GM12878 (cell line): ENCODE results near the gene CDHR5. TPM values are rescaled to one million over a fixed set of nuclear protein-coding genes. Genes with fewer than 3 reads are reported as not detected.

ENCODE experiments used
- BACH1 ChIP-seq: fragments of 450-650 bp; IDR thresholded peaks from 2 replicates; pipeline ENCODE4 v1.6.1; 2017; ENCODE audit warnings: mild to moderate bottlenecking, borderline replicate concordance
- CHD4 ChIP-seq: fragments of 200-600 bp; sonication (generic); IDR thresholded peaks from 2 replicates; pipeline ENCODE4 v1.6.1; 2016; ENCODE audit warnings: mild to moderate bottlenecking
- CREB1 ChIP-seq: IDR thresholded peaks from 2 replicates; pipeline ENCODE4 v1.6.1; 2012; ENCODE audit warnings: low read depth, mild to moderate bottlenecking, inconsistent platforms
- ESRRA ChIP-seq: IDR thresholded peaks from 2 replicates; pipeline ENCODE4 v1.6.1; 2012; ENCODE audit warnings: mild to moderate bottlenecking, low read length, improper control_type of control experiment
- EZH2 ChIP-seq: IDR thresholded peaks from 2 replicates; pipeline ENCODE4 v1.6.1; 2012; ENCODE audit warnings: low read depth, mild to moderate bottlenecking, control low read depth, inconsistent platforms, low read length, borderline replicate concordance; ENCODE audit not compliant: control insufficient read depth
- IRF4 ChIP-seq: IDR thresholded peaks from 2 replicates; pipeline ENCODE4 v1.6.1; 2011; ENCODE audit warnings: low read depth, low read length
- KAT2A ChIP-seq: conservative IDR thresholded peaks from 2 replicates; pipeline ENCODE4 v1.6.1; 2011; ENCODE audit warnings: low read depth, low read length; ENCODE audit not compliant: control insufficient read depth
- KLF5 ChIP-seq: fragments of 450-650 bp; IDR thresholded peaks from 2 replicates; pipeline ENCODE4 v1.6.1; 2014; ENCODE audit warnings: mild to moderate bottlenecking; ENCODE audit not compliant: partially characterized antibody
- NR2C1 ChIP-seq: fragments of 450-650 bp; IDR thresholded peaks from 2 replicates; pipeline ENCODE4 v1.6.1; 2017; ENCODE audit warnings: antibody characterized with exemption, mild to moderate bottlenecking, moderate library complexity
- NR2C2 ChIP-seq: IDR thresholded peaks from 2 replicates; pipeline ENCODE4 v1.6.1; 2011; ENCODE audit warnings: borderline replicate concordance, low read depth; ENCODE audit not compliant: control insufficient read depth, insufficient read length
- NR2F1 ChIP-seq: fragments of 450-650 bp; conservative IDR thresholded peaks from 2 replicates; pipeline ENCODE4 v1.6.1; 2017; ENCODE audit warnings: mild to moderate bottlenecking
- PML ChIP-seq: IDR thresholded peaks from 2 replicates; pipeline ENCODE4 v1.6.1; 2012; ENCODE audit warnings: low read length, inconsistent platforms
- POLR2A ChIP-seq: IDR thresholded peaks from 2 replicates; pipeline ENCODE4 v1.6.1; 2011; ENCODE audit warnings: low read depth, mild to moderate bottlenecking, low read length
- POLR2AphosphoS5 ChIP-seq: IDR thresholded peaks from 2 replicates; pipeline ENCODE4 v1.6.1; 2011; ENCODE audit warnings: mild to moderate bottlenecking, low read length, inconsistent platforms
- RELA ChIP-seq: fragments of 450-650 bp; IDR thresholded peaks from 2 replicates; pipeline ENCODE4 v1.8.0; 2014; ENCODE audit warnings: borderline replicate concordance; ENCODE audit not compliant: partially characterized antibody
- RUNX3 ChIP-seq: IDR thresholded peaks from 2 replicates; pipeline ENCODE4 v1.6.1; 2012; ENCODE audit warnings: low read length, inconsistent platforms
- SMAD5 ChIP-seq: IDR thresholded peaks from 2 replicates; pipeline ENCODE4 v1.6.1; 2016; ENCODE audit warnings: antibody characterized with exemption, low read depth
- TAF1 ChIP-seq: IDR thresholded peaks from 2 replicates; pipeline ENCODE4 v1.6.1; 2011; ENCODE audit warnings: mild to moderate bottlenecking, low read depth, low read length, borderline replicate concordance
- ZNF207 ChIP-seq: fragments of 450-650 bp; IDR thresholded peaks from 2 replicates; pipeline ENCODE4 v1.6.1; 2014; ENCODE audit warnings: antibody characterized with exemption, mild to moderate bottlenecking, borderline replicate concordance
- ZNF384 ChIP-seq: IDR thresholded peaks from 2 replicates; pipeline ENCODE4 v1.6.1; 2012; ENCODE audit warnings: low read depth, mild to moderate bottlenecking, low read length, improper control_type of control experiment, borderline replicate concordance
- ZNF622 ChIP-seq: fragments of 450-650 bp; IDR thresholded peaks from 2 replicates; pipeline ENCODE4 v1.6.1; 2017; ENCODE audit warnings: mild to moderate bottlenecking, inconsistent platforms
- ZSCAN29 ChIP-seq: fragments of 450-650 bp; IDR thresholded peaks from 2 replicates; pipeline ENCODE4 v1.6.1; 2017; ENCODE audit warnings: mild to moderate bottlenecking, moderate library complexity
- polyA plus RNA-seq, 11 experiments: library from polyadenylated mRNA; depleted of rRNA in 4 of 11; unstranded in 6 of 11; stranded (reverse) in 5 of 11; fragments of >200 nt; fragmentation: Nextera tagmentation in 4 of 11; fragmentation: Illumina TruSeq in 1 of 11; extraction: Ambion mirVana in 4 of 11; extraction: Trizol in 1 of 11; gene quantifications; 1 replicate in 1 of 11; 2 replicates in 10 of 11; pipeline versions ENCODE4 v1.2.1 to v1.2.3, GENCODE V29; 2011 to 2016; ENCODE audit warnings: inconsistent platforms in 2 of 11, missing spikeins in 2 of 11, low read depth in 1 of 11
- total RNA-seq, 4 experiments: library from RNA; depleted of rRNA in 3 of 4; stranded (reverse); fragments of >200 nt in 3 of 4; fragmentation: Illumina TruSeq in 1 of 4; extraction: Trizol in 1 of 4; gene quantifications; 2 replicates each; pipeline versions ENCODE4 v1.2.1 to v1.2.3, GENCODE V29; 2013 to 2021
- TF ChIP-seq, protein P1 (sequence below): IDR thresholded peaks from 2 replicates; pipeline ENCODE4 v1.6.1; 2011; ENCODE audit warnings: low read depth, low read length, improper control_type of control experiment, borderline replicate concordance
- TF ChIP-seq, protein P2 (sequence below): IDR thresholded peaks from 2 replicates; pipeline ENCODE4 v1.6.1; 2011; ENCODE audit warnings: low read depth, mild to moderate bottlenecking, low read length, moderate library complexity, borderline replicate concordance; ENCODE audit errors: extremely low read depth
- TF ChIP-seq, protein P3 (sequence below): fragments of 450-650 bp; formaldehyde crosslinking; IDR thresholded peaks from 2 replicates; pipeline ENCODE4 v1.5.0; 2022; ENCODE audit warnings: mild to moderate bottlenecking, missing genetic modification characterization
- TF ChIP-seq, protein P4 (sequence below): fragments of 450-650 bp; conservative IDR thresholded peaks from 2 replicates; pipeline ENCODE4 v1.6.1; 2017; ENCODE audit warnings: mild to moderate bottlenecking, moderate library complexity

CDHR5 gene
- total and polyA plus RNA-seq, 10 of the 15 experiments (the other 5 are each of a cell fraction or from before 2014, with no cell fraction given): 0.06 TPM; not detected in 9

DNA sequence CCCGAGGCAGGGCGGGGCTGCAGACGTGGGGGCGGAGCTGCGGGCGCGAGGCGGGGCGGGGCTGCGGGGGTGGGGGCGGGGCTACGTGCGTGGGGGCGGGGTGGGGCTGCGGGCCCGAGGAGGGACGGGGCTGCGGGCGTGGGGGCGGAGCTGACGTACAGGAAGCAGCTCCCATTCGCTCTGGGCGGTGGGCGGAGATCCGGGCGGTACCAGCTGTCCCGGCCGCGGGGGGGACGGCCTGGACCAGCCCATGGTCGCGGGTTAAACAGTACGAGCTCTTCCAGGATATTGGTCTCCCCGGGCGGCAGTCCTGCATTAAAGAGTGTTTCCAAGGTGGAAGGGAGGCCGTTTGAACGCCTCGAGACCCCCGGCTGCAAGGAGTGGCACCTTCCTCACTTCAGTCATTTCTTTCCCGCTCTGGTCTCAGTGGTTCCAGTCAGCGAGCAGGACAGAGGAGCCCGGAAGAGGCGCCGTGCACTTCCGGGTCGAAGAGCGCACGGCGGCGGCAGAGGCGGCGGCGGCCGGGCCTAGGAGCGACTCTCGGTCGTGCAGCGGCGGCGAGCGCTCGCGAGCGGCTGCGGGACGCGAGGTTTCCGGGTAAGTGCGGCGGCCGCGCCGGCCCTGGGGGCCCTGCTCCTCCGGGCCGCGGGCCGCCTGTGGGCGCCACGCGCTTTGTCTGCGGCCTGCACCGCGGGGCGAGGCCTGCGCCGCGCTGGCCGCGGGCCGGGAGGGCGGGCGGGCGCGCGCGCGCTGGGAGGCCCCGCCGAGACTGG, 48.6 kb downstream of the CDHR5 start, which contains the start of gene PHRF1 (continued):
- TF ChIP-seq, protein P1, sequence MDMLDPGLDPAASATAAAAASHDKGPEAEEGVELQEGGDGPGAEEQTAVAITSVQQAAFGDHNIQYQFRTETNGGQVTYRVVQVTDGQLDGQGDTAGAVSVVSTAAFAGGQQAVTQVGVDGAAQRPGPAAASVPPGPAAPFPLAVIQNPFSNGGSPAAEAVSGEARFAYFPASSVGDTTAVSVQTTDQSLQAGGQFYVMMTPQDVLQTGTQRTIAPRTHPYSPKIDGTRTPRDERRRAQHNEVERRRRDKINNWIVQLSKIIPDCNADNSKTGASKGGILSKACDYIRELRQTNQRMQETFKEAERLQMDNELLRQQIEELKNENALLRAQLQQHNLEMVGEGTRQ: no peak
- no peak for TF ChIP-seq KAT2A
- peak; percentile 89 for TF ChIP-seq POLR2A
- TF ChIP-seq CHD4: no peak
- TF ChIP-seq NR2F1: peak; percentile 52
- TF ChIP-seq KLF5: peak; percentile 99
- peak; percentile 60 for TF ChIP-seq CREB1
- peak; percentile 51 for TF ChIP-seq NR2C2
- TF ChIP-seq ZSCAN29: peak; percentile 44; the same call in 1 of the 2 replicates
- no peak for TF ChIP-seq IRF4
- peak; percentile 93 for TF ChIP-seq POLR2AphosphoS5
- TF ChIP-seq, protein P2, sequence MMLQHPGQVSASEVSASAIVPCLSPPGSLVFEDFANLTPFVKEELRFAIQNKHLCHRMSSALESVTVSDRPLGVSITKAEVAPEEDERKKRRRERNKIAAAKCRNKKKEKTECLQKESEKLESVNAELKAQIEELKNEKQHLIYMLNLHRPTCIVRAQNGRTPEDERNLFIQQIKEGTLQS: no peak
- peak; percentile 97 for TF ChIP-seq TAF1
- no peak for TF ChIP-seq EZH2
- TF ChIP-seq PML: no peak
- TF ChIP-seq NR2C1: peak; percentile 98
- peak; percentile 91 for TF ChIP-seq RELA
- peak; percentile 75 for TF ChIP-seq BACH1
- TF ChIP-seq, protein P3, sequence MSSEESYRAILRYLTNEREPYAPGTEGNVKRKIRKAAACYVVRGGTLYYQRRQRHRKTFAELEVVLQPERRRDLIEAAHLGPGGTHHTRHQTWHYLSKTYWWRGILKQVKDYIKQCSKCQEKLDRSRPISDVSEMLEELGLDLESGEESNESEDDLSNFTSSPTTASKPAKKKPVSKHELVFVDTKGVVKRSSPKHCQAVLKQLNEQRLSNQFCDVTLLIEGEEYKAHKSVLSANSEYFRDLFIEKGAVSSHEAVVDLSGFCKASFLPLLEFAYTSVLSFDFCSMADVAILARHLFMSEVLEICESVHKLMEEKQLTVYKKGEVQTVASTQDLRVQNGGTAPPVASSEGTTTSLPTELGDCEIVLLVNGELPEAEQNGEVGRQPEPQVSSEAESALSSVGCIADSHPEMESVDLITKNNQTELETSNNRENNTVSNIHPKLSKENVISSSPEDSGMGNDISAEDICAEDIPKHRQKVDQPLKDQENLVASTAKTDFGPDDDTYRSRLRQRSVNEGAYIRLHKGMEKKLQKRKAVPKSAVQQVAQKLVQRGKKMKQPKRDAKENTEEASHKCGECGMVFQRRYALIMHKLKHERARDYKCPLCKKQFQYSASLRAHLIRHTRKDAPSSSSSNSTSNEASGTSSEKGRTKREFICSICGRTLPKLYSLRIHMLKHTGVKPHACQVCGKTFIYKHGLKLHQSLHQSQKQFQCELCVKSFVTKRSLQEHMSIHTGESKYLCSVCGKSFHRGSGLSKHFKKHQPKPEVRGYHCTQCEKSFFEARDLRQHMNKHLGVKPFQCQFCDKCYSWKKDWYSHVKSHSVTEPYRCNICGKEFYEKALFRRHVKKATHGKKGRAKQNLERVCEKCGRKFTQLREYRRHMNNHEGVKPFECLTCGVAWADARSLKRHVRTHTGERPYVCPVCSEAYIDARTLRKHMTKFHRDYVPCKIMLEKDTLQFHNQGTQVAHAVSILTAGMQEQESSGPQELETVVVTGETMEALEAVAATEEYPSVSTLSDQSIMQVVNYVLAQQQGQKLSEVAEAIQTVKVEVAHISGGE (CRISPR knock-in tag): peak; percentile 62
- TF ChIP-seq ZNF207: peak; percentile 99
- TF ChIP-seq ZNF622: no peak
- TF ChIP-seq ZNF384: no peak
- TF ChIP-seq ESRRA: no peak
- TF ChIP-seq, protein P4, sequence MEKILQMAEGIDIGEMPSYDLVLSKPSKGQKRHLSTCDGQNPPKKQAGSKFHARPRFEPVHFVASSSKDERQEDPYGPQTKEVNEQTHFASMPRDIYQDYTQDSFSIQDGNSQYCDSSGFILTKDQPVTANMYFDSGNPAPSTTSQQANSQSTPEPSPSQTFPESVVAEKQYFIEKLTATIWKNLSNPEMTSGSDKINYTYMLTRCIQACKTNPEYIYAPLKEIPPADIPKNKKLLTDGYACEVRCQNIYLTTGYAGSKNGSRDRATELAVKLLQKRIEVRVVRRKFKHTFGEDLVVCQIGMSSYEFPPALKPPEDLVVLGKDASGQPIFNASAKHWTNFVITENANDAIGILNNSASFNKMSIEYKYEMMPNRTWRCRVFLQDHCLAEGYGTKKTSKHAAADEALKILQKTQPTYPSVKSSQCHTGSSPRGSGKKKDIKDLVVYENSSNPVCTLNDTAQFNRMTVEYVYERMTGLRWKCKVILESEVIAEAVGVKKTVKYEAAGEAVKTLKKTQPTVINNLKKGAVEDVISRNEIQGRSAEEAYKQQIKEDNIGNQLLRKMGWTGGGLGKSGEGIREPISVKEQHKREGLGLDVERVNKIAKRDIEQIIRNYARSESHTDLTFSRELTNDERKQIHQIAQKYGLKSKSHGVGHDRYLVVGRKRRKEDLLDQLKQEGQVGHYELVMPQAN: peak; percentile 91
- peak; percentile 63 for TF ChIP-seq RUNX3
- peak; percentile 54; the same call in 1 of the 2 replicates for TF ChIP-seq SMAD5
